Pancreas (tissue), 10 donors: ENCODE measurements around the gene SEMA5A. TPM values are rescaled to one million over a fixed set of nuclear protein-coding genes. Genes with fewer than 3 reads are reported as not detected.

ENCODE experiments used
- ATAC-seq, 4 donors: fragments of 200-7000 bp; cut with Tn5 transposase; one replicate each; pipeline versions ENCODE4 v1.8.0 to v1.9.1; 2020; ENCODE audit warnings: mild to moderate bottlenecking in 4 of 4, moderate library complexity in 4 of 4
- DNase-seq, 6 donors: peaks; one replicate each; pipeline ENCODE4 v3.0.0-alpha.2; 2020
- FAIRE-seq: peaks from 2 replicates; lab custom pipeline; 2012; peaks lifted over from hg19 to GRCh38; lab: Jason Lieb, UNC
- H3K27ac ChIP-seq, 4 donors: fragments of 200-600 bp; sonication (generic); 1 replicate in 3 of 4; 2 replicates in 1 of 4; pipeline versions ENCODE4 v1.5.0 to v1.8.0; 2020
- H3K27me3 ChIP-seq, 4 donors: fragments of 200-600 bp; one replicate each; pipeline ENCODE4 v1.8.0; 2021
- H3K36me3 ChIP-seq, 3 donors: fragments of 200-600 bp; sonication (generic) in 1 of 3; one replicate each; pipeline versions ENCODE4 v1.5.0 to v1.8.0; 2020 to 2021
- H3K4me1 ChIP-seq, 3 donors: fragments of 200-600 bp; one replicate each; pipeline ENCODE4 v1.8.0; 2021
- H3K4me3 ChIP-seq, 4 donors: fragments of 200-600 bp; sonication (generic) in 2 of 4; one replicate each; pipeline versions ENCODE4 v1.5.0 to v1.8.0; 2020 to 2021
- H3K9me3 ChIP-seq, 4 donors: fragments of 200-600 bp; one replicate each; pipeline ENCODE4 v1.8.0; 2021
- WGBS, 2 donors: extraction: QIAGEN DNeasy Blood & Tissue Kit; methylation state at CpG; one replicate each; pipeline ENCODE4 v1.1.7; 2013; 5-methylcytosine and 5-hydroxymethylcytosine counted together
- intact Hi-C, 3 donors: fragments of 100-400 bp; cut with DNase I; formaldehyde crosslinking; loops; one replicate each; pipeline versions ENCODE4 v1.11.1 to v1.14.2; 2022
- polyA plus RNA-seq, 2 donors: library from polyadenylated mRNA; stranded (reverse); fragments of 200-250 nt; gene quantifications; one replicate each; pipeline ENCODE4 v1.2.3, GENCODE V29; 2013
- total RNA-seq, 6 donors: library from RNA; stranded (reverse); fragmentation: NEBNext Ultra II Directional in 4 of 6; extraction: Animal tissue kit (Norgen Biotek cat#: 25700) in 4 of 6; gene quantifications; one replicate each; pipeline versions ENCODE4 v1.2.1 to v1.2.4, GENCODE V29; 2021 to 2023
- TF ChIP-seq, protein P1 (sequence below), 4 donors: fragments of 200-600 bp; sonication (generic) in 3 of 4; IDR thresholded peaks; one replicate each; pipeline versions ENCODE4 v1.5.0 to v1.8.0; 2021; ENCODE audit warnings: antibody characterized with exemption in 4 of 4
- donor health status: healthy with polysubstance abuse.
- donor health status: DM: no; HTN: no; CAD: no; lungs with moderate emphysema.
- donor health status: DM: no; HTN: no; CAD: no.
- donor health status: control.
- donor health status: control.
- donor health status: Bipolar disorder and iron deficiency.
- donor health status: DM: yes; HTN: yes; CAD: no.
- donor health status: DM: no; HTN: no; CAD: no.
- donor health status: DM: no; HTN: no; CAD: no.
- donor health status: DM: yes; HTN: yes; CAD: no.

SEMA5A gene
- total and polyA plus RNA-seq, 8 donors: 0.91 to 14.0 (median 6.4) TPM

DNA sequence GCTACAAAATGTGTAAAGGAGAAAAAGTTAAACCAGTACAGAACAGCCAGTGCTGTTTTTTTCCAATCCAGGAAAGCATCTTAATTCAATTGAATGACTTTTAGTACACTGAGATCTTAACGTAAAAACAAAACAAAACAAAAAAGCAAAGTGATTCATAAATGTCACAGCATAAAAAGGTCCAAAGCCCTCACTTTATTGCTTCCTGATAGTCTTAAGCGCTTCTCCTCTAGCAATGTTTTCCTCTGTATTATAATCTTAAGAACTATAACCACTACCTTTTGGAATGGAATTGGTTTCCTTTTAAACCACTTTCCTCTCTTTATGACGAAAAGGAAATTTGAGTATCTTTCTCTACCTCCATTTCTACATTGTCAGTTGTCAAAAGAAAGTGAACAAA, 91.4 kb downstream of the SEMA5A start:
- FAIRE-seq (no peak), ATAC-seq (no peak), DNase-seq (no peak)
- H3K36me3 ChIP-seq: no peaks in the 10 kb centered on the region
- no peaks in the 10 kb centered on the region for H3K9me3 ChIP-seq
- H3K4me3 ChIP-seq: no peak overlapping the region
- no peak overlapping the region for H3K27ac ChIP-seq
- TF ChIP-seq, protein P1, sequence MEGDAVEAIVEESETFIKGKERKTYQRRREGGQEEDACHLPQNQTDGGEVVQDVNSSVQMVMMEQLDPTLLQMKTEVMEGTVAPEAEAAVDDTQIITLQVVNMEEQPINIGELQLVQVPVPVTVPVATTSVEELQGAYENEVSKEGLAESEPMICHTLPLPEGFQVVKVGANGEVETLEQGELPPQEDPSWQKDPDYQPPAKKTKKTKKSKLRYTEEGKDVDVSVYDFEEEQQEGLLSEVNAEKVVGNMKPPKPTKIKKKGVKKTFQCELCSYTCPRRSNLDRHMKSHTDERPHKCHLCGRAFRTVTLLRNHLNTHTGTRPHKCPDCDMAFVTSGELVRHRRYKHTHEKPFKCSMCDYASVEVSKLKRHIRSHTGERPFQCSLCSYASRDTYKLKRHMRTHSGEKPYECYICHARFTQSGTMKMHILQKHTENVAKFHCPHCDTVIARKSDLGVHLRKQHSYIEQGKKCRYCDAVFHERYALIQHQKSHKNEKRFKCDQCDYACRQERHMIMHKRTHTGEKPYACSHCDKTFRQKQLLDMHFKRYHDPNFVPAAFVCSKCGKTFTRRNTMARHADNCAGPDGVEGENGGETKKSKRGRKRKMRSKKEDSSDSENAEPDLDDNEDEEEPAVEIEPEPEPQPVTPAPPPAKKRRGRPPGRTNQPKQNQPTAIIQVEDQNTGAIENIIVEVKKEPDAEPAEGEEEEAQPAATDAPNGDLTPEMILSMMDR (IDR thresholded peaks at IDR 0.05): no peak
- H3K27me3 ChIP-seq: no peaks in the 10 kb centered on the region
- WGBS, 2 donors: 89 to 93% methylated on average over 3 of the region's 3 CpGs
- intact Hi-C loops: no loop called here
- no peaks in the 10 kb centered on the region for H3K4me1 ChIP-seq

DNA sequence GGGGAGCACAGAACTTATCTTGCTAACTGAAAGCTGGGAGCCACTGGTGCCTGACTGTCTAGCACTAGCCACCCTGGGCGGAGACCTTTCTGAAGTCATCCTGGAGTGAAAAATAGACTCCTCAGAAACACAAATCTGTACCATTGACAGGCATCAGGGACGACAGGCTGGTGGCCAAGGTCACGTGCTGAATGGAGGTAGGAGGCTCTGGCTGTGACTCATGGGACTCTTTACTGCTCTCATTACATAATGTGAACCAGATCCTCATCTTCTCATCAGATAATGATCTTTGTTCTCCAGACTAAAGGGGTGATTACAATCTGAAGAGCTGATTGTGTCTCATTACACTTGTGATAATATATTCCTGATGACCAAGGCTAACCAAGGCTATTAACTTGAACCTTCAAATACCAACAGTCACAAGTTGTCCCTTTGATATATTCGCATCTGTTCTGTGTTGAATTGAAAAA, 91.8 kb downstream of the SEMA5A start:
- FAIRE-seq: no peak
- no peak overlapping the region for H3K27ac ChIP-seq
- no peaks in the 10 kb centered on the region for H3K9me3 ChIP-seq
- H3K4me1 ChIP-seq: no peaks in the 10 kb centered on the region
- ATAC-seq: peak in 1 of 4 donors; percentile 44
- H3K4me3 ChIP-seq: no peak overlapping the region
- intact Hi-C loops: no loop called here
- no peaks in the 10 kb centered on the region for H3K36me3 ChIP-seq
- DNase-seq: no peak
- H3K27me3 ChIP-seq: no peaks in the 10 kb centered on the region
- TF ChIP-seq, protein P1 (IDR thresholded peaks at IDR 0.05): no peak
- 63 to 64% methylated on average over 4 of the region's 4 CpGs for WGBS, 2 donors

DNA sequence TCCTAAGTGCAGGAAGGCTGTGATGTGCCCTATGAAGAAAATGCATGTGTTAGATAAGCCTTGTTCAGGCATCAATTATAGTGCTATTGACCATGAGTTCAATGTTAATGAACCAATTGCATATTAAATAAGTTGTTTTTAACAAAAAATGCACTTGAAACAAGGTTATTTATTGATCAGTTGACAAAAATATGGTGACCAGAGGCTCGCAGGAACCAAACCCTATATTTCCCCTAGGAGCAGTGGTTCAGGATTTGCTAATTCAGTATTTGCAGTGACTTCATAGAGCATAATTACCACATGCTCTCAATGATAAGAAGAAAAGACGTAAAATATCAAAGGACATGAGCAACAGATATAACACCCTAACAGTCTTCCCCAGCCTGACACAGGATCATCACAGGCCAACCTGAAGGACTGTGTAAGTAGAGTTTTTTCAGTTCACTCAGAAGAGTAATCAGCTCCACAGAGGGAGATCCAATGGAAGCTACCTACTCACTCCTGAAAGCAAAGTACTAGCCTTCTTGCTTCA, 92.3 kb downstream of the SEMA5A start:
- TF ChIP-seq, protein P1 (IDR thresholded peaks at IDR 0.05): no peak
- no peak for ATAC-seq
- intact Hi-C loops: no loop called here
- Histone ChIP-seq H3K4me1 (no peaks in the 10 kb centered on the region), H3K9me3 (no peaks in the 10 kb centered on the region), H3K27ac (no peak overlapping the region), H3K36me3 (no peaks in the 10 kb centered on the region), H3K27me3 (no peaks in the 10 kb centered on the region), H3K4me3 (no peak overlapping the region)
- 90 to 93% methylated on average over 2 of the region's 2 CpGs for WGBS, 2 donors
- DNase-seq: no peak
- no peak for FAIRE-seq

DNA sequence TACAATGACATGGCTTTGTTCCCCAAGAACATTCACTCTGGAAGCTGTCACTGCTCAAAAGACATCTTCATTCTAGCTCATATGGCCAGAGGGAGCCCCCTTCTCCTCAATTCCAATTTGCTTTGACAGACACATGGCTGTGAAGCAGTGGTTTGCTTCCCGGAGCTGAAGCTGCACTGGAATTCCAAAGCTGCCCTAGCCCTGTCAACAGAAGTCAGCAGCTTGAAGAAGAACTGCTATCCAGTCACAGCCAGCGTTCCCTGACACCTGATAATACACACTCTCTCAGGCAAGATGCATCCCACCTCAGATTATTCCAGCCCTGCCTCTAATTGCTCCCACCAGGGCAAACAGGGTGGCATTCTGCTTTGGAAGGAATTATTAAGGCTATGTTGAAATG, 93.7 kb downstream of the SEMA5A start:
- FAIRE-seq: no peak
- ATAC-seq: no peak
- intact Hi-C loops: no loop called here
- 78 to 88% methylated on average over 2 of the region's 2 CpGs for WGBS, 2 donors
- DNase-seq: no peak
- TF ChIP-seq, protein P1 (IDR thresholded peaks at IDR 0.05): no peak
- H3K36me3 ChIP-seq: no peaks in the 10 kb centered on the region
- no peak overlapping the region for H3K4me3 ChIP-seq
- H3K27ac ChIP-seq: no peak overlapping the region
- no peaks in the 10 kb centered on the region for H3K4me1 ChIP-seq
- H3K9me3 ChIP-seq: no peaks in the 10 kb centered on the region
- no peaks in the 10 kb centered on the region for H3K27me3 ChIP-seq

DNA sequence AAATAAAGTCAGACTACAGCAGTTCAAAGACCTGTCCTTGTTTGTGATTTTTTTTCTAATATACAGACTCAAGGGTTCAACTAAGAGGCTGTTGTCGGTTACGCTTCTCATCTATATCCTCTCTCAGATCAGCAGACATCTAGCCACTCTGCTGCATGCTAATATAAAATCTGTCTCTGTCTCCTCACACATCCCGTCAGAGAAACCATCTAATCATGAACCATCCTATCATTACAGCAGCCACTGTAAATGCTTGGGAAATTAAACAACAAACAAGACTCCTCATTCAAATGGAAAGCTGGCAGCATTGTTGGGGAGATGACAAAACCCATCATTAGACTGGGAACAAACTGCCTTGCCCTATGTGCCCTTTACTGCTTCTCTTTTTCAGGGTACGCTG, 94.8 kb downstream of the SEMA5A start:
- Histone ChIP-seq H3K9me3 (no peaks in the 10 kb centered on the region), H3K27me3 (no peaks in the 10 kb centered on the region), H3K4me3 (no peak overlapping the region), H3K4me1 (no peaks in the 10 kb centered on the region), H3K27ac (no peak overlapping the region), H3K36me3 (no peaks in the 10 kb centered on the region)
- intact Hi-C loops: no loop called here
- DNase-seq: no peak
- FAIRE-seq: no peak
- WGBS, 2 donors: 94% methylated on average over 4 of the region's 4 CpGs
- no peak for ATAC-seq
- TF ChIP-seq, protein P1 (IDR thresholded peaks at IDR 0.05): no peak
